Fibroblast of lung (primary cell): Measurements from ENCODE around the gene NUDT3. TPM values are rescaled to one million over a fixed set of nuclear protein-coding genes. Genes with fewer than 3 reads are reported as not detected.

Experiments
- DNase-seq, 2 donors: peaks; one replicate each; pipeline versions ENCODE4 v3.0.0 to v3.0.0-alpha.2; 2010; ENCODE audit warnings: low read depth in 2 of 2
- H2AFZ ChIP-seq: 2 replicates; pipeline ENCODE4 v1.5.1; 2012; ENCODE audit warnings: low read length, control low read depth, inconsistent platforms
- H3K27ac ChIP-seq: 2 replicates; pipeline ENCODE4 v1.5.1; 2011; ENCODE audit warnings: low read length, control low read depth; ENCODE audit not compliant: insufficient read depth
- H3K27me3 ChIP-seq: 2 replicates; pipeline ENCODE4 v1.5.1; 2011; ENCODE audit warnings: mild to moderate bottlenecking, low read length; ENCODE audit not compliant: control insufficient read depth, insufficient read depth
- H3K36me3 ChIP-seq: 2 replicates; pipeline ENCODE4 v1.5.1; 2011; ENCODE audit warnings: low read length; ENCODE audit not compliant: control insufficient read depth, insufficient read depth
- H3K4me1 ChIP-seq: 2 replicates; pipeline ENCODE4 v1.5.1; 2011; ENCODE audit warnings: low read length; ENCODE audit not compliant: control insufficient read depth, insufficient read depth; ENCODE audit errors: extremely low read depth
- H3K4me2 ChIP-seq: 2 replicates; pipeline ENCODE4 v1.5.1; 2011; ENCODE audit warnings: low read length, control low read depth; ENCODE audit not compliant: insufficient read depth; ENCODE audit errors: extremely low read depth
- H3K4me3 ChIP-seq, 4 experiments: fragments of 200-600 bp in 1 of 4; sonication (generic) in 1 of 4; replicated peaks in 1 of 4; 2 replicates each; pipeline ENCODE4 v1.5.1; 2011 to 2016; ENCODE audit warnings: low read length in 4 of 4, low read depth in 3 of 4, mild to moderate bottlenecking in 3 of 4, control low read depth in 2 of 4, inconsistent platforms in 1 of 4, mixed read lengths in 1 of 4; ENCODE audit not compliant: insufficient read depth in 1 of 4; ENCODE audit errors: control extremely low read depth in 1 of 4
- H3K79me2 ChIP-seq: 2 replicates; pipeline ENCODE4 v1.5.1; 2012; ENCODE audit warnings: mild to moderate bottlenecking, low read length, inconsistent platforms; ENCODE audit not compliant: control insufficient read depth, insufficient read depth
- H3K9ac ChIP-seq: 2 replicates; pipeline ENCODE4 v1.5.1; 2011; ENCODE audit warnings: mild to moderate bottlenecking, low read length, control low read depth; ENCODE audit not compliant: insufficient read depth
- H3K9me3 ChIP-seq: 2 replicates; pipeline ENCODE4 v1.5.1; 2012; ENCODE audit warnings: low read depth, low read length; ENCODE audit not compliant: control insufficient read depth, insufficient read depth
- H4K20me1 ChIP-seq: 2 replicates; pipeline ENCODE4 v1.5.1; 2011; ENCODE audit warnings: low read length; ENCODE audit not compliant: control insufficient read depth, insufficient read depth; ENCODE audit errors: extremely low read depth
- EZH2 ChIP-seq: IDR thresholded peaks from 2 replicates; pipeline ENCODE4 v1.5.1; 2012; ENCODE audit warnings: low read length, control low read depth, mild to moderate bottlenecking; ENCODE audit errors: missing control alignments
- polyA plus RNA-seq, 2 donors: library from polyadenylated mRNA; depleted of rRNA in 1 of 2; stranded (reverse) in 1 of 2; unstranded in 1 of 2; fragments of >200 nt; gene quantifications; 2 replicates each; pipeline ENCODE4 v1.2.1, GENCODE V29; 2011 to 2012; ENCODE audit warnings: missing spikeins in 1 of 2
- total RNA-seq: library from RNA; depleted of rRNA; stranded (reverse); fragments of >200 nt; gene quantifications from 2 replicates; pipeline ENCODE4 v1.2.1, GENCODE V29; 2014
- TF ChIP-seq, protein P1 (sequence below), 2 donors: IDR thresholded peaks in 1 of 2; conservative IDR thresholded peaks in 1 of 2; 1 replicate in 1 of 2; 2 replicates in 1 of 2; pipeline ENCODE4 v1.5.1; 2011 to 2012; ENCODE audit warnings: low read length in 2 of 2, control low read depth in 1 of 2, inconsistent platforms in 1 of 2, low read depth in 1 of 2, mild to moderate bottlenecking in 1 of 2

The NUDT3 gene
- total and polyA plus RNA-seq, 2 donors (not counting 1 experiment from before 2014, with no cell fraction given): 16.0 to 27.4 TPM

- Histone ChIP-seq H3K27me3 (no peaks in the 10 kb centered on the region), H2AFZ (no peak overlapping the region), H3K4me3 (no peak overlapping the region), H3K9ac (no peak overlapping the region), H3K4me1 (no peaks in the 10 kb centered on the region), H3K27ac (no peak overlapping the region), H3K9me3 (no peaks in the 10 kb centered on the region), H3K4me2 (no peak overlapping the region), H3K79me2 (peaks cover 27% of the 10 kb centered on the region), H4K20me1 (peaks cover 2% of the 10 kb centered on the region), H3K36me3 (no peaks in the 10 kb centered on the region)
- TF ChIP-seq, protein P1, sequence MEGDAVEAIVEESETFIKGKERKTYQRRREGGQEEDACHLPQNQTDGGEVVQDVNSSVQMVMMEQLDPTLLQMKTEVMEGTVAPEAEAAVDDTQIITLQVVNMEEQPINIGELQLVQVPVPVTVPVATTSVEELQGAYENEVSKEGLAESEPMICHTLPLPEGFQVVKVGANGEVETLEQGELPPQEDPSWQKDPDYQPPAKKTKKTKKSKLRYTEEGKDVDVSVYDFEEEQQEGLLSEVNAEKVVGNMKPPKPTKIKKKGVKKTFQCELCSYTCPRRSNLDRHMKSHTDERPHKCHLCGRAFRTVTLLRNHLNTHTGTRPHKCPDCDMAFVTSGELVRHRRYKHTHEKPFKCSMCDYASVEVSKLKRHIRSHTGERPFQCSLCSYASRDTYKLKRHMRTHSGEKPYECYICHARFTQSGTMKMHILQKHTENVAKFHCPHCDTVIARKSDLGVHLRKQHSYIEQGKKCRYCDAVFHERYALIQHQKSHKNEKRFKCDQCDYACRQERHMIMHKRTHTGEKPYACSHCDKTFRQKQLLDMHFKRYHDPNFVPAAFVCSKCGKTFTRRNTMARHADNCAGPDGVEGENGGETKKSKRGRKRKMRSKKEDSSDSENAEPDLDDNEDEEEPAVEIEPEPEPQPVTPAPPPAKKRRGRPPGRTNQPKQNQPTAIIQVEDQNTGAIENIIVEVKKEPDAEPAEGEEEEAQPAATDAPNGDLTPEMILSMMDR (conservative IDR thresholded peaks at IDR 0.05 in 1 of 2, IDR thresholded peaks at IDR 0.05 in 1 of 2; ENCODE audit: low read depth in 1 of 2, low read length in 2 of 2): no peak
- no peak for TF ChIP-seq EZH2
- DNase-seq: no peak
Measured at GRCh38 chr6:34362909-34363680, 29.4 kb downstream of the NUDT3 start.

DNA sequence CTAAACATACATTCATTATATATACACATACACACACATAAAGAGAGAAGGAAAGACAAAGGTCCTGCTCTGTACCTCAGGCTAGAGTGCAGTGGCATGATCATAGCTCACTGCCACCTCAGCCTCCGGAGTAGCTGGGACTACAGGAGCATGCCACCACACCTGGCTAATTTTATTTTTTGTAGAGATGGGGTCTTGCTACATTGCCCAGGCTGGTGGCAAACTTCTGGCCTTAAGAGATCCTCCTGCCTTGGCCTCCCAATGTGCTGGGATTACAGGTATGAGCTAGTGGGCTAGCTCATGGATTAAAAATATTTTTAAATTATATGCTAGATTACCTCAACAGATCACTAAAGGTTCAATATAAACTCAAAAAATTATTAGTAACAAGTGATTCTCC lies 30.3 kb downstream of the NUDT3 start:
- H4K20me1 ChIP-seq: peaks cover 2% of the 10 kb centered on the region

GRCh38 chr6:34360556-34360955 lies 31.9 kb downstream of the NUDT3 start:
- DNase-seq: peak; percentile 47 to 85
- Histone ChIP-seq H2AFZ (no peak overlapping the region), H3K9ac (no peak overlapping the region), H3K4me2 (no peak overlapping the region), H3K4me3 (no peak overlapping the region), H3K36me3 (no peaks in the 10 kb centered on the region), H3K9me3 (no peaks in the 10 kb centered on the region), H4K20me1 (peaks cover 2% of the 10 kb centered on the region), H3K4me1 (no peaks in the 10 kb centered on the region), H3K79me2 (peaks cover 32% of the 10 kb centered on the region), H3K27me3 (no peaks in the 10 kb centered on the region), H3K27ac (no peak overlapping the region)
- TF ChIP-seq, protein P1 (conservative IDR thresholded peaks at IDR 0.05 in 1 of 2, IDR thresholded peaks at IDR 0.05 in 1 of 2; ENCODE audit: low read depth in 1 of 2, low read length in 2 of 2): no peak
- TF ChIP-seq EZH2: no peak

More for the DNA sequence above, 30.3 kb downstream of the NUDT3 start:
- Histone ChIP-seq H3K36me3 (no peaks in the 10 kb centered on the region), H3K9me3 (no peaks in the 10 kb centered on the region), H3K79me2 (peaks cover 29% of the 10 kb centered on the region), H3K27ac (no peak overlapping the region), H3K4me1 (no peaks in the 10 kb centered on the region), H3K9ac (no peak overlapping the region), H2AFZ (no peak overlapping the region), H3K4me2 (no peak overlapping the region), H3K4me3 (no peak overlapping the region), H3K27me3 (no peaks in the 10 kb centered on the region)
- no peak for DNase-seq
- TF ChIP-seq, protein P1 (conservative IDR thresholded peaks at IDR 0.05 in 1 of 2, IDR thresholded peaks at IDR 0.05 in 1 of 2; ENCODE audit: low read depth in 1 of 2, low read length in 2 of 2): no peak
- TF ChIP-seq EZH2: no peak
